Activated T-helper 17 cell treated with anti-CD3 and anti-CD28 coated beads, Interleukin-2, amount 50 U/mL, for 72 hours (primary cell): ENCODE results near the gene SCAND1. TPM values are rescaled to one million over a fixed set of nuclear protein-coding genes. Genes with fewer than 3 reads are reported as not detected.
"Not testable (repeated sequence)": the region's sequence is repeated elsewhere in the genome, so short reads cannot be mapped to it uniquely, and the experiment has no call there.

ENCODE experiments used
- ATAC-seq: fragments of 150-1000 bp; cut with Tn5 transposase; replicated peaks from 2 replicates; pipeline ENCODE4 v1.10.0; 2021; ENCODE audit warnings: mild to moderate bottlenecking, moderate library complexity
- H3K27ac Mint-ChIP-seq: one replicate; pipeline ENCODE4 v1.8.0; 2022; ENCODE audit warnings: mixed read lengths
- H3K27me3 Mint-ChIP-seq: one replicate; pipeline ENCODE4 v1.8.0; 2022; ENCODE audit warnings: mixed read lengths
- H3K36me3 Mint-ChIP-seq: one replicate; pipeline ENCODE4 v1.8.0; 2022; ENCODE audit warnings: low read depth, mild to moderate bottlenecking, mixed read lengths
- H3K4me1 Mint-ChIP-seq: one replicate; pipeline ENCODE4 v1.8.0; 2022; ENCODE audit warnings: mixed read lengths
- H3K4me3 Mint-ChIP-seq: one replicate; pipeline ENCODE4 v1.8.0; 2022; ENCODE audit warnings: mild to moderate bottlenecking, mixed read lengths
- H3K9me3 Mint-ChIP-seq: one replicate; pipeline ENCODE4 v1.8.0; 2022; ENCODE audit warnings: mixed read lengths
- total RNA-seq, 2 donors: library from RNA; stranded (reverse); gene quantifications; one replicate each; pipeline ENCODE4 v1.2.3, GENCODE V29; 2022

SCAND1 gene
- total RNA-seq, result 10 to 100 TPM; 20.9 to 32.7 TPM

DNA sequence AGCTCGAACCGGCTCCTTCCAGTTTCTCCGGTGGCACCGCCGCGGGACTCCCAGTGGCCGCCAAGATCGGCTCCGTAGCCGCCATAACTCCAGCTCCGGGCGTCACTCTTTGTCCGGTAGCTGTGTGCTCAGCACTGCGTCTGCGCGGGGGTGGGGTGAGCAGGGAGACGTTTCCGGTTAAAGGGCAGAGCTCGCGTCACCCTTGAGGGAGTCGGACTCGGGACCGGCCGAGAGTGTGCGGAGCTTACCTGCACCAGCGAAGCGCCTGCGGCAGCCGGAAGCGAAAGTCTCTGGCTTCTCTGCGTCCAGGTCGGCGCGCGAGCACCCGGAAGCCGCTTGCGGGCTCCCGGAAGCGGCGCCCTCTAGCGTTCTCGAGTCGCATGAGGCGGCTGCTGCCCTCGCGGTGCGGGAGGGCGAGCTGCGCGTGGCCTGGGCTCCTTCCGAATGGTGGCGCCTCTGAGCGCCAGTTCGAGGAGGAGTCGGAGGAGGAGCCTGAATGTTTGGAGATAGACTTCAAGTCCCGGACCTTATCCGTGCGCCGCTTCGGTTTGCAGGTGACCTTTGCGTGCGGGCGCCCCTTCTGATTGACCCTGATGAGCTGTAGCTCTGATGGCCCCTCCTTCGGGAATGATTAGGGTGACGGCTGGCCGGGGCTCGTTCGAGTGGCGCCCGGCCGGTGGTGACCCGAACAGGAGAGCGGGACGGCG is at the start of gene SCAND1:
TSS of gene SCAND1 (minus strand) at position 303 of the 707 bp plus-strand sequence. CDS start at position 85, 218 bp downstream.
- peak within 1 kb of the TSS; percentile 99 for H3K27ac Mint-ChIP-seq
- ATAC-seq, result peak; percentile 90
- no peaks in the 10 kb centered on the region for H3K27me3 Mint-ChIP-seq
- peaks cover 26% of the 10 kb centered on the region for H3K36me3 Mint-ChIP-seq
- peak within 1 kb of the TSS; percentile 99 for H3K4me3 Mint-ChIP-seq
- no peaks in the 10 kb centered on the region for H3K9me3 Mint-ChIP-seq
- H3K4me1 Mint-ChIP-seq, result peaks cover 5% of the 10 kb centered on the region

DNA sequence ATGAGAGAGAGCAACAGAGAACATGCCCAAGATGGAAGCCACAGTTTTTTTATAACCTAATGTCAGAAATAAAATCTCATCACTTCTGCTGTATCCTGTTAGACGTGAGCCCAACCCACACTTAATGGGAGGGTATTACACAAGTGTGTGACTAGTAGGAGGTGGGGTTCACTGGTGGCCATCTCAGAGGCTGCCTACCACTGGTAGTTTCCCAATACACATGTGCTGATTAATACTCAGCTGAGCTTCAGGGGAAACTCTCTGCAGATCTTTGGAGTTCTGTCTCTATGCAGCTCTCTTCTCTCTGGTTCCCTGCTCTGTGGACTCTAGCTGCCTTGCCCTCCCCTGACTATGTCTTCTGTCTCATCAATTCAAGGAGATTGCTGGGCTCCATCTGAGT is 49.7 kb upstream of the SCAND1 start:
- ATAC-seq, result no peak
- Mint-ChIP-seq H3K27me3 (peaks cover 3% of the 10 kb centered on the region), H3K9me3 (no peaks in the 10 kb centered on the region), H3K36me3 (no peaks in the 10 kb centered on the region), H3K4me3 (no peak overlapping the region), H3K4me1 (no peaks in the 10 kb centered on the region), H3K27ac (no peak overlapping the region)

DNA sequence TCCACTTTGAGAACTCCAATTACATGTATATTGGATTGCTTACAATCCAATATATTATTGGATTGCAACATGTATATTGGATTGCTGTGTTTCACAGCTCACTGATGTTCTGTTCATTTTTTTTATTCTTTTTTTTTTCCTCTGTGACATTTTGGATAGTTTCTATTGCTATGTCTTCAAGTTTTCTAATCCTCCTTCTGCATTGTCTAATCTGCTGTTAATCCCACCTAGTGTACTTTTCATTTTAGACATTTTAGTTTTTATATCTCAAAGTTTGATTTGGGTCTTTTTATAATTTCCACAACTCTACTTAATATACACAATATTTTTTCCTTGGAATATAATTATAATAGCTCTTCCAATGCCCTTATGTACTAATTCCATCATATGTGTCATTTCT is 48.6 kb upstream of the SCAND1 start:
- Mint-ChIP-seq H3K27ac (no peak overlapping the region), H3K36me3 (no peaks in the 10 kb centered on the region), H3K27me3 (peaks cover 3% of the 10 kb centered on the region), H3K4me3 (no peak overlapping the region), H3K4me1 (no peaks in the 10 kb centered on the region), H3K9me3 (no peaks in the 10 kb centered on the region)
- no peak for ATAC-seq

DNA sequence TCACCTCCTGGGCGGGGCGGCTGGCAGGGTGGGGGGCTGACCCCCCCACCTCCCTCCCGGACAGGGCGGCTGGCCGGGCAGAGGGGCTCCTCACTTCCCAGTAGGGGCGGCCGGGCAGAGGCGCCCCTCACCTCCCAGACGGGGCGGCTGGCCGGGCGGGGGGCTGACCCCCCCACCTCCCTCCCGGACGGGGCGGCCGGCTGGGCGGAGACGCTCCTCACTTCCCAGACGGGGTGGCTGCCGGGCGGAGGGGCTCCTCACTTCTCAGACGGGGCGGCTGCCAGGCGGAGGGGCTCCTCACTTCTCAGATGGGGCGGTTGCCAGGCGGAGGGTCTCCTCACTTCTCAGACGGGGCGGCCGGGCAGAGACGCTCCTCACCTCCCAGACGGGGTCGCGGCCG is 47.0 kb upstream of the SCAND1 start:
- ATAC-seq, H3K9me3 Mint-ChIP-seq, H3K27me3 Mint-ChIP-seq, H3K27ac Mint-ChIP-seq, H3K36me3 Mint-ChIP-seq, H3K4me3 Mint-ChIP-seq, H3K4me1 Mint-ChIP-seq: not testable (repeated sequence)

DNA sequence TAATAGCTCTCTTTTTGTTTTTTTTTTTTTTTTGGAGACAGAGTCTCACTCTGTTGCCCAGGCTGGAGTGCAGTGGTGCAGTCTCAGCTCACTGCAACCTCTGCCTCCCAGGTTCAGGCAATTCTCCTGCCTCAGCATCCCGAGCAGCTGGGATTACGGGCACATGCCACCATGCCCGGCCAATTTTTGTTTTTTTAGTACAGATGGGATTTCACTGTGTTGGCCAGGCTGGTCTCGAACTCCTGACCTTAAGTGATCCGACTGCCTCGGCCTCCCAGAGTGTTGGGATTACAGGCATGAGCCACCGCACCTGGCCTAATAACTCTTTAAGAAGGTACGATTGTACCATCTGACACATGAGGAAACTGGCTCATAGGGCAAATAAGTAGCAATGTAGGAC is 42.2 kb upstream of the SCAND1 start:
- H3K9me3 Mint-ChIP-seq, H3K27me3 Mint-ChIP-seq, H3K36me3 Mint-ChIP-seq, H3K27ac Mint-ChIP-seq, ATAC-seq, H3K4me1 Mint-ChIP-seq, H3K4me3 Mint-ChIP-seq: not testable (repeated sequence)

DNA sequence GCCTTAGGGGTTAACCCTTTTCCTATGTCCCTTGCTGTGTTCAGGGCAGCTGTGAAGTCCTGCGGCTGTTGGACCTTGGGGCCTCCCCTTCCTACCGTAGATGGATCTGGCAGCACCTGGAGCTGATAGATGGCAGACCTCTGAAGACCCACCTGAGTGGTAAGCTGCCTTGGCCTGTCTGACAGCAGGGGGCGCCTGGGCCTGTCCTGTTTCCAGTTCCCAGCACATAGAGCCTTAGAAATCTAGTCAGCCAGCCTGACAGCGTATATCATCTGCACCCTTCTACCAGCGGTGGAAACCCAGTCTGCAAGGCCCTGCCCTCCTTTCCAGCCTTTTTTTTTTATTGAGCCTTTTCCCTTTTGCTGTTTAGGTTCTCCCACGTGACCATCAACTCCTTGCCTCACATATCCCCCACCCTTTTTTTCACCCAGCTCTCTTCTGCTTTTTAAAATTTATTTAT is 40.7 kb upstream of the SCAND1 start:
- no peaks in the 10 kb centered on the region for H3K36me3 Mint-ChIP-seq
- no peak overlapping the region for H3K4me3 Mint-ChIP-seq
- no peaks in the 10 kb centered on the region for H3K4me1 Mint-ChIP-seq
- H3K9me3 Mint-ChIP-seq, result no peaks in the 10 kb centered on the region
- peak; percentile 91 for ATAC-seq
- peaks cover 5% of the 10 kb centered on the region for H3K27me3 Mint-ChIP-seq
- H3K27ac Mint-ChIP-seq, result no peak overlapping the region

DNA sequence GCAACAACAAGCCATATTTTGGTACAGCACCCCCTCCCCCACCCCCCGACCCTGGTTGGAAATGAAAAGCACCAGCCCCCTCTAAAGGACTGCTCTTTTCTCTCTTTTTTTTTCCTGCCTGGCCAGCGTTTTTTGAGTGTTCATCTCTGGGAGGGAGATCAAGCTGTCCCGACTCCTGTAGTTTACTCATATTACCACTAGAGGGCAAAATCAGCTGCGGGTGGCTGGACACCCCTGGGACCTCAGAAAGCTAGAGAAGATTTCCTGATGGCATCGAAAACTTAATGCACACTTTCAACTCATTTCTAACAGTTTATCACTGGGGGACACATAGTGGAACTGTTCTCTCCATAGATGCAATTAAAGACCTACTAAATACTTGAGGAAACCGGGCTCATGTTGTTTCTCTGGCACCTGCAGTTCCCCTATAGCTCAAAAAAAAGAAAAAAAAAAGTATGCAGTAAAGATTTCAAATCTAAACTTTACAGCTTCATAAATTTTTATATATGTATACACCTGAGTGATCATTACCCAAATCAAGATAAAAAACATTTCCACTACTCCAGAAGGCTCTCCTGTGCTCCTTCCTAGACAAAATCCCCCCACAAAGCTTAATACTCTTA is 38.5 kb upstream of the SCAND1 start:
- Mint-ChIP-seq H3K36me3 (no peaks in the 10 kb centered on the region), H3K27ac (no peak overlapping the region), H3K4me3 (no peak overlapping the region), H3K4me1 (no peaks in the 10 kb centered on the region), H3K27me3 (peaks cover 13% of the 10 kb centered on the region), H3K9me3 (no peaks in the 10 kb centered on the region)
- ATAC-seq, result peak; percentile 84

DNA sequence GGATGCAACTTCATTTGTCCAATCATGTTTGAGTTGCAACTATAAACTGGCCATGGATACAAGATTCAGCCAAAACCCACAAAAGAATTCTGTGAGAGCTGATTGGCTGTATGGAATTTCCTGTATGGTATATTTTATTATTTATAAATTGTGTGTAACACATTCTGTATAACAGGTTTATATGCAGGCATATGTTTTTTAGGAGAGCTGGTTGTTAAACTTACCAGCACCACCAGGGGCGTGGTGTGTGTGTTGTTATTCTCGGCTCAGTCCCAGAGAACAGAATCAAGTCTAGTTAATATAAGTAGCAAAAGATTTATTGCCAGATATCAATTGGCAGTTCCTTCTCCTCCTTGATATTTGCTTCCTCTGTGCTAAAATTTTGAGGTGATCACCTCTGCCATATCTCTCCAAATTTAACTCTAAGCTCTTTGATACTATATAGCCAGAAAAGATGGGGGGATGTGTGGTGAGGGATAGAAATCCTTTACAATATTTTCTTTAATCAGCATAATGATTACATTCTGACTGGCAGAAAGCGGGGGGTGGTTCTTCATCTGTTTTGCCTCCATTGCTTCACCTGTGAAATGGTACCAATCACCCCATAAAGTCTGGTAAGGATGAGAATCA is 37.0 kb upstream of the SCAND1 start:
- Mint-ChIP-seq H3K36me3 (no peaks in the 10 kb centered on the region), H3K4me3 (no peak overlapping the region), H3K9me3 (no peaks in the 10 kb centered on the region), H3K27me3 (peaks cover 13% of the 10 kb centered on the region), H3K27ac (no peak overlapping the region), H3K4me1 (no peaks in the 10 kb centered on the region)
- ATAC-seq, result no peak

DNA sequence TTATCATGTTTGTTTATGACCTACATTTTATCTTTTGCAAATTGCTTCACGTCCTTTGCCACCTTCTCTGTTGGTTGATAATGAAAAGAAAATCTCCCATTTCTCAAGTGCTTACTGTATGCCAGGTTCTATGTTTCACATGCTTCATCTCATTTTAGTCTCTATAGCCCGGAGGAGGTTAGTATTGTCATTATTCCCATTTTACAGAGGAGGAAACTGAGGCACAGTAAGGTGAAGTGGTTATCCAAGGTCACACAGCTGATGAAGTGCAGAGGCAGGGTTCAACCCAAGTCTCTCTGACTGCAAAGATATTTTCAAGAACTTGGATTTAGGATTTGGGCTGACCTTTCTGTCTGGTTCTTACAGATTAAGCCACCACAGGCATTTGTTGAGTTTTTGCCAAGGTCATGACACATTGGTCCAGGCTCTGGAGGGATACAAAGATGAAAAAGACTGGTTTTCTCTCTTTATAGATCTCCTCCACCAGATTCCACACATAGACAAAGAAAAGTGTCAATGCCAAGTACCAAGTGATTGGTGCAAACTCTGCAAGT is 34.7 kb upstream of the SCAND1 start:
- H3K27ac Mint-ChIP-seq, result no peak overlapping the region
- H3K27me3 Mint-ChIP-seq, result peaks cover 13% of the 10 kb centered on the region
- H3K36me3 Mint-ChIP-seq, result no peaks in the 10 kb centered on the region
- H3K4me3 Mint-ChIP-seq, result no peak overlapping the region
- H3K4me1 Mint-ChIP-seq, result no peaks in the 10 kb centered on the region
- H3K9me3 Mint-ChIP-seq, result no peaks in the 10 kb centered on the region
- ATAC-seq, result no peak

DNA sequence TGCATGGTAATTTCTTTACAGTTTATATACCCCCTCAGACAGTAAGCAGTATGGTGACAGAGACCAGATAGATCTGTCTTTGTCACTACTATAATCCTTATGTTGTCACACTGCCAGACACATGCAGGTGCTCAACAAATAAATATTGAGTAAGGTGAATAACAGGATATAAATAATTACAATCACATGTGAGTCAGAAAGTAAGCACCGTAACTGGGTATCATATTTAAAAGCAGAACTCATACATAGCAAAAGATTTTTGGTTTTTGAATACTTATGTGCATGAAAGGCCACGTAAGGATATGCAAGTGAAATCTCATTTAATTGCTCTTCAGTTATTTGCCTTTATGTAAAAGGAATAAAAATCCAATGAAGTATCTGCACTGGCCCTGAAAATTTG is 31.5 kb upstream of the SCAND1 start:
- no peak for ATAC-seq
- peaks cover 13% of the 10 kb centered on the region for H3K27me3 Mint-ChIP-seq
- H3K36me3 Mint-ChIP-seq, result no peaks in the 10 kb centered on the region
- no peak overlapping the region for H3K4me3 Mint-ChIP-seq
- H3K4me1 Mint-ChIP-seq, result no peaks in the 10 kb centered on the region
- no peak overlapping the region for H3K27ac Mint-ChIP-seq
- H3K9me3 Mint-ChIP-seq, result no peaks in the 10 kb centered on the region

DNA sequence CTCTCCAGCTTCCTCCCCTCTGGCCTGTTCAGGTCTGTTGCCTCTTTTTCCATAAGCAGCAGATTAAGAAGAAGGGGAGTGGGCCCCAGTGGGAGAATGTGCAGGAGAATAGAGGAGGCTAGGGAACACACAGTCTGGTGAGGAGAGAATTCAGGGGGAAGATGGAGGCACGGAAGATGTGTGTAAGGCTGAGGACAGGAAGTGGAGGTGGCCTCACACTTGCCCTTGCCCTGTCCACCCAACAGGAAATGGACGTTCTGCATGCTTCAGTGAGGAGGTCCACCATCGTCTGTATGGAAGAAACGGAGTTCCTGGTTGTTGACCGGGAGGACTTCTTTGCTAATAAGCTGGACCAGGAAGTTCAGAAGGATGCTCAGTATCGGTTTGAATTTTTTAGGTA is 30.1 kb upstream of the SCAND1 start:
- H3K27me3 Mint-ChIP-seq, result peaks cover 6% of the 10 kb centered on the region
- peak overlapping the region; percentile 15 for H3K27ac Mint-ChIP-seq
- no peak for ATAC-seq

DNA sequence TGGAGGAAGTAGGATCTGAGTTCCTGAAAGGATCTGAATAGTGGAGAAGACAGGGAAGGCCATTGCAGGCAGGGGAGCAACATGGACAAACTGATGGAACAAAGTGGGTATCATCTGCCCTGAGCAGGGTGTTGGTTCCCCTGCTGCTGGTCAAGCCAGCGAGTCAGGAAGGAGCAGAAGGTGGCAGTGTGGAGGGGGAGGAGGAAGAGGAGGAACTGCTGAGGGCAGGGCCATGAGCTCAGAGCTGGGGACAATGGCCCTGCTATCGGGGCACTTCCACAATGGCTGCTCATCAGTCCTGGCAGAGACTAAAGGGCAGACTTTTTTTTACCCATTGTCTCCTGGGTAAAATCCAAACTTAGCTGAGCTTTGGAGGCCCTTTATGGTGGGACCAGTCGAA is 27.7 kb upstream of the SCAND1 start:
- Mint-ChIP-seq H3K4me1 (no peaks in the 10 kb centered on the region), H3K27me3 (peaks cover 4% of the 10 kb centered on the region), H3K4me3 (no peak overlapping the region), H3K36me3 (no peaks in the 10 kb centered on the region), H3K9me3 (no peaks in the 10 kb centered on the region), H3K27ac (no peak overlapping the region)
- no peak for ATAC-seq

More for the DNA sequence above, 30.1 kb upstream of the SCAND1 start:
- Mint-ChIP-seq H3K9me3 (no peaks in the 10 kb centered on the region), H3K4me1 (no peaks in the 10 kb centered on the region), H3K36me3 (no peaks in the 10 kb centered on the region), H3K4me3 (no peak overlapping the region)

DNA sequence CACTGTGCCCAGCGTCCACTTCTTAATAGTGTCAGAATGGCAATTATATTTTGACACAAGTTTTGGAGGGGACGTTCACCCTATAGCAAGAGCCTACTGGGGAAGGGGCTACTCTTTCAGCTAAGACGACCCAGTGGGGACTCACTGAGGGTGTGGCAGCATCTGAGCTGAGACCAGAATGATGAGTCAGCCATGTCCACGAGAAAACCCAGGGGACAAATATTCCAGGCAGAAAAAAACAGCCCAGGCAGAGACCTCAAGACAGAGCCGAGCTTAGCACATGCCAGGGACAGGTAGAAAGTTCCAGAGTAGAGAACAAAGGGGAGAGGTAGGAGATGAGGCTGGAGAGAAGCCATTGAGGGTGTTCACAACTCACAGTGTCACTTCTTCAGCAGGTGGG is 25.2 kb upstream of the SCAND1 start:
- Mint-ChIP-seq H3K4me3 (no peak overlapping the region), H3K27me3 (peaks cover 4% of the 10 kb centered on the region), H3K4me1 (no peaks in the 10 kb centered on the region), H3K36me3 (no peaks in the 10 kb centered on the region), H3K27ac (no peak overlapping the region), H3K9me3 (no peaks in the 10 kb centered on the region)
- ATAC-seq, result no peak

DNA sequence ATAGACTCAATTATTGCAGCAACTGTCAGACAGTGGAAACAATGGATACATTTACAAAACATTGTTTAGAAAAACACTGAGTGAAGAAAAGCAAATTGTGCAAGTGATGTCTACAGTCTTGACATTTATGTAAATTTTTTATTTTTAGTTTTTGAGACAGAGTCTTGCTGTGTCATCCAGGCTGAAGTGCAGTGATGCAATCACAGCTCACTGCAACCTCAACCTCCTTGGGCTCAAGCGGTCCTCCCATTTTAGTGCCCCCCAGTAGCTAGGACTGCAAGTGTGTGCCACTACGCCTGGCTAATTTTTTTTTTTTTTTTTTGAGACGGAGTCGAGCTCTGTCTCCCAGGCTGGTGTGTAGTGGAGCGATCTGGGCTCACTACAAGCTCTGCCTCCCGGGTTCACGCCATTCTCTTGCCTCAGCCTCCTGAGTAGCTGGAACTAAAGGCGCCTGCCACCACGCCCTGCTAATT is 23.8 kb upstream of the SCAND1 start:
- Mint-ChIP-seq H3K36me3 (no peaks in the 10 kb centered on the region), H3K9me3 (no peaks in the 10 kb centered on the region), H3K4me1 (no peaks in the 10 kb centered on the region), H3K27me3 (peaks cover 4% of the 10 kb centered on the region), H3K4me3 (no peak overlapping the region), H3K27ac (no peak overlapping the region)
- no peak for ATAC-seq
